ENCODE results near the gene COMMD9. TPM values are rescaled to one million over a fixed set of nuclear protein-coding genes. Genes with fewer than 3 reads are reported as not detected.

Gene COMMD9
- total RNA-seq, 2 experiments from 2014 or later = 44.6 to 47.5 TPM

GRCh38 chr11:36248436-36248835 lies 40.8 kb downstream of the COMMD9 start:
- no peaks in the 10 kb centered on the region for H3K36me3 Mint-ChIP-seq (ENCODE audit: low read depth)
- H3K4me1 Mint-ChIP-seq (ENCODE audit: low read depth) = no peaks in the 10 kb centered on the region
- H3K9me3 Mint-ChIP-seq (ENCODE audit: insufficient read depth) = no peaks in the 10 kb centered on the region
- peaks cover 18% of the 10 kb centered on the region for H3K27me3 Mint-ChIP-seq (ENCODE audit: low read depth)
- CTCF ChIA-PET = interaction anchor here (0.6 to 1.1 kb wide), 2 partner anchors 18 to 19 kb away, joined by 3 read pairs; no protein-coding TSS in a partner anchor
- DNase-seq (no peak), ATAC-seq (no peak)
- POLR2A ChIA-PET = no interaction called here
- no peak overlapping the region for H3K27ac Mint-ChIP-seq
- no peak overlapping the region for H3K4me3 Mint-ChIP-seq

GRCh38 chr11:36247493-36247892 lies 41.7 kb downstream of the COMMD9 start:
- POLR2A ChIA-PET = no interaction called here

GRCh38 chr11:36243641-36244040 lies 45.6 kb downstream of the COMMD9 start:
- no peak for ATAC-seq
- peaks cover 12% of the 10 kb centered on the region for H3K27me3 Mint-ChIP-seq (ENCODE audit: low read depth)
- no peaks in the 10 kb centered on the region for H3K4me1 Mint-ChIP-seq (ENCODE audit: low read depth)
- no peak overlapping the region for H3K4me3 Mint-ChIP-seq
- no peaks in the 10 kb centered on the region for H3K36me3 Mint-ChIP-seq (ENCODE audit: low read depth)
- CTCF ChIA-PET = no interaction called here
- H3K27ac Mint-ChIP-seq = no peak overlapping the region
- DNase-seq = no peak
- no peaks in the 10 kb centered on the region for H3K9me3 Mint-ChIP-seq (ENCODE audit: insufficient read depth)
- POLR2A ChIA-PET = no interaction called here

More at GRCh38 chr11:36247493-36247892, 41.7 kb downstream of the COMMD9 start:
- no peaks in the 10 kb centered on the region for H3K4me1 Mint-ChIP-seq (ENCODE audit: low read depth)
- H3K27ac Mint-ChIP-seq = no peak overlapping the region
- H3K27me3 Mint-ChIP-seq (ENCODE audit: low read depth) = peaks cover 18% of the 10 kb centered on the region
- H3K9me3 Mint-ChIP-seq (ENCODE audit: insufficient read depth) = no peaks in the 10 kb centered on the region
- no peak overlapping the region for H3K4me3 Mint-ChIP-seq
- ATAC-seq (no peak), DNase-seq (no peak)
- CTCF ChIA-PET = no interaction called here
- H3K36me3 Mint-ChIP-seq (ENCODE audit: low read depth) = no peaks in the 10 kb centered on the region

GRCh38 chr11:36241497-36241896 lies 47.7 kb downstream of the COMMD9 start:
- H3K36me3 Mint-ChIP-seq (ENCODE audit: low read depth) = no peaks in the 10 kb centered on the region
- no peak for ATAC-seq
- no peak for DNase-seq
- H3K4me3 Mint-ChIP-seq = no peak overlapping the region
- H3K9me3 Mint-ChIP-seq (ENCODE audit: insufficient read depth) = no peaks in the 10 kb centered on the region
- H3K27me3 Mint-ChIP-seq (ENCODE audit: low read depth) = no peaks in the 10 kb centered on the region
- no peaks in the 10 kb centered on the region for H3K4me1 Mint-ChIP-seq (ENCODE audit: low read depth)
- CTCF ChIA-PET = no interaction called here
- POLR2A ChIA-PET = no interaction called here
- H3K27ac Mint-ChIP-seq = no peak overlapping the region

DNA sequence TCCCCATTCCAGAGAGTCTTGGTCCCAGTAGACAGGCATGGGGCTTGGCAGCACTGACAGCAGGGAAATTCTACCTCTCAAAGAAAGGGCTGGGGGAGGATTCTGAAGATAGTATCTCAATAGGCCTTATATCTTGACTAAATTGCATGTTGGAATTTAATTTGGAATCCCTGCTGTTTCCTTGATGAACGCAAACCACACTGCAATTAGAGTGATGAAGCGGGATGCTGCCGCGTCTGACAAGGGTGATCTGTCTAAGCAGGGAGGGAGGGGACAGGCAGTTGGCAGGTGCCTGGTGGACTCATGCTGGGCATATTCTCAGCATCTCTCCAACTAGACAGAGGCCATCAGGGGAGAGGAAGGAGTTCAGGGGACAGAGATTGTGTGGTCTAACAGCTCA lies 48.4 kb downstream of the COMMD9 start:
- ChIA-PET CTCF (no interaction called here), POLR2A (no interaction called here)
- Mint-ChIP-seq H3K27ac (no peak overlapping the region), H3K9me3 (ENCODE audit: insufficient read depth) (no peaks in the 10 kb centered on the region), H3K4me1 (ENCODE audit: low read depth) (no peaks in the 10 kb centered on the region), H3K27me3 (ENCODE audit: low read depth) (no peaks in the 10 kb centered on the region), H3K36me3 (ENCODE audit: low read depth) (no peaks in the 10 kb centered on the region), H3K4me3 (no peak overlapping the region)
- ATAC-seq (no peak), DNase-seq (no peak)

GRCh38 chr11:36240173-36240572 lies 49.1 kb downstream of the COMMD9 start:
- ChIA-PET POLR2A (no interaction called here), CTCF (no interaction called here)
- no peaks in the 10 kb centered on the region for H3K27me3 Mint-ChIP-seq (ENCODE audit: low read depth)
- DNase-seq = no peak
- no peak overlapping the region for H3K4me3 Mint-ChIP-seq
- H3K4me1 Mint-ChIP-seq (ENCODE audit: low read depth) = no peaks in the 10 kb centered on the region
- no peak for ATAC-seq
- no peak overlapping the region for H3K27ac Mint-ChIP-seq
- no peaks in the 10 kb centered on the region for H3K36me3 Mint-ChIP-seq (ENCODE audit: low read depth)
- H3K9me3 Mint-ChIP-seq (ENCODE audit: insufficient read depth) = no peaks in the 10 kb centered on the region

DNA sequence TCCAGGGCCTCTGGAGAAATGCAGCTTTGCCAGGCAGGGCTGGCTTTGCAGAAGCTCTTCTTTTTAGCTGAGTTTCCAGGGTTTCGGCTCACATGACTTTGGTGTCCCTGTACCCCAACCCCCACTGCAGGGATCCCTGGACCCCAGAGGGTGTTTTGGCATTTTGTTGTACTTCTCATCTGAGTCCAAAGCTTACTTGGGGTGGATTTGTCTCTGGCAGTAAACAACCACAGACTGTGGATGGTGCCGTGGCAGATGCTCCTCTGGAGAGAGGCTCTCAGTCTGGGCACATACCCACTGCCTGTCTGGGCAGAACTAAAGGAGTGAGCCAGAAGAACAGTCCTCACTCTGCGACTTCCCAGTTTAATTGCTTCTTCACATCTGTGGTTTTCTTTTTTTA lies 49.6 kb downstream of the COMMD9 start:
- ChIA-PET CTCF (no interaction called here), POLR2A (no interaction called here)
- no peaks in the 10 kb centered on the region for H3K36me3 Mint-ChIP-seq (ENCODE audit: low read depth)
- H3K9me3 Mint-ChIP-seq (ENCODE audit: insufficient read depth) = no peaks in the 10 kb centered on the region
- H3K4me1 Mint-ChIP-seq (ENCODE audit: low read depth) = no peaks in the 10 kb centered on the region
- no peak overlapping the region for H3K4me3 Mint-ChIP-seq
- H3K27ac Mint-ChIP-seq = no peak overlapping the region
- no peaks in the 10 kb centered on the region for H3K27me3 Mint-ChIP-seq (ENCODE audit: low read depth)
- ATAC-seq (no peak), DNase-seq (no peak)

DNA sequence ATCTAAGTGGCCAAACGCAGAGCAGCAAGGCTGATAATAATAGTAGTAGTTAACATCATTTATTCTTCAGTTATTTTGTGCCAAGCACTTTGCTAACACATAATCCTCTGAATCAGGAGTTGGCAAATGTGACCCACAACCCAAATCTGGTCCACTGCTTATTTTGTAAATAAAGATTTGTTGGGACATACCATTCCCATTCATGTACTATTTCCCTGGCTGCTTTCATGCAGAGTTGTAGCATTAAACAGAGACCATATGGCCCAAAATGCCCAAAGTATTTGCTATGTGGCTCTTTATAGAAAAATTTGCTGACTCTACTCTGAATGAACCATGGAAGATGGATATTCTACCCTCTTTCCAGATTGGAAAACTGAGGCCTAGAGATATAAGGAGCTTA lies 50.3 kb downstream of the COMMD9 start:
- ATAC-seq (no peak), DNase-seq (no peak)
- ChIA-PET POLR2A (no interaction called here), CTCF (no interaction called here)
- H3K9me3 Mint-ChIP-seq (ENCODE audit: insufficient read depth) = no peaks in the 10 kb centered on the region
- no peak overlapping the region for H3K4me3 Mint-ChIP-seq
- no peaks in the 10 kb centered on the region for H3K27me3 Mint-ChIP-seq (ENCODE audit: low read depth)
- no peak overlapping the region for H3K27ac Mint-ChIP-seq
- no peaks in the 10 kb centered on the region for H3K4me1 Mint-ChIP-seq (ENCODE audit: low read depth)
- H3K36me3 Mint-ChIP-seq (ENCODE audit: low read depth) = no peaks in the 10 kb centered on the region

GRCh38 chr11:36238036-36238631 lies 51.1 kb downstream of the COMMD9 start:
- no peak overlapping the region for H3K4me3 Mint-ChIP-seq
- DNase-seq (no peak), ATAC-seq (no peak)

GRCh38 chr11:36237391-36237790 lies 51.8 kb downstream of the COMMD9 start:
- Mint-ChIP-seq H3K27me3 (ENCODE audit: low read depth) (no peaks in the 10 kb centered on the region), H3K4me3 (no peak overlapping the region), H3K9me3 (ENCODE audit: insufficient read depth) (no peaks in the 10 kb centered on the region), H3K36me3 (ENCODE audit: low read depth) (no peaks in the 10 kb centered on the region), H3K4me1 (ENCODE audit: low read depth) (no peaks in the 10 kb centered on the region), H3K27ac (no peak overlapping the region)
- ChIA-PET CTCF (no interaction called here), POLR2A (no interaction called here)
- ATAC-seq (no peak), DNase-seq (no peak)

More at GRCh38 chr11:36238036-36238631, 51.1 kb downstream of the COMMD9 start:
- Mint-ChIP-seq H3K27me3 (ENCODE audit: low read depth) (no peaks in the 10 kb centered on the region), H3K9me3 (ENCODE audit: insufficient read depth) (no peaks in the 10 kb centered on the region), H3K36me3 (ENCODE audit: low read depth) (no peaks in the 10 kb centered on the region), H3K27ac (no peak overlapping the region), H3K4me1 (ENCODE audit: low read depth) (no peaks in the 10 kb centered on the region)
- ChIA-PET POLR2A (no interaction called here), CTCF (no interaction called here)

- no peaks in the 10 kb centered on the region for H3K36me3 Mint-ChIP-seq (ENCODE audit: low read depth)
- no peak overlapping the region for H3K27ac Mint-ChIP-seq
- CTCF ChIA-PET = no interaction called here
- no peaks in the 10 kb centered on the region for H3K9me3 Mint-ChIP-seq (ENCODE audit: insufficient read depth)
- H3K27me3 Mint-ChIP-seq (ENCODE audit: low read depth) = no peaks in the 10 kb centered on the region
- ATAC-seq (no peak), DNase-seq (no peak)
- H3K4me1 Mint-ChIP-seq (ENCODE audit: low read depth) = no peaks in the 10 kb centered on the region
- no peak overlapping the region for H3K4me3 Mint-ChIP-seq
- POLR2A ChIA-PET = no interaction called here
These were observed 53.5 kb downstream of the COMMD9 start for GRCh38 chr11:36235750-36236149.

DNA sequence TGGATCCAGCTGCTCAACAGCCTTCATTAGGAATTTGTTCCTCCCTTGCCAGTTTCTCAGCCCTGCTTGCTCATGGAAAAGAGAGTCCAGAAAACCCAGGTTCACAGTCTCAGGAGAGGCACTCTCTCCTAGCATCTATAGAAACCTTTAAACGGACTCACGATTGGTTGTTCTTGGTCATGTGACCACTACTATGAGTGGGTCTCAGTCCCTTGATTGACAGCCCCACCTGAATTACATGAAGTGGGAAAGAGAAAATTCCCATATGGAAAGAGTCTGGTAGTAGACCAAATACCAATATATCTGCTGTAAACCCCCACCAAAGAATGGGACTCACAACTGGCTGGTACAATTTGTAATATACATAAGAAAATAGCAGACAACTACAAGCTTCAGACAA lies 54.4 kb downstream of the COMMD9 start:
- Mint-ChIP-seq H3K27me3 (ENCODE audit: low read depth) (no peaks in the 10 kb centered on the region), H3K9me3 (ENCODE audit: insufficient read depth) (no peaks in the 10 kb centered on the region), H3K36me3 (ENCODE audit: low read depth) (no peaks in the 10 kb centered on the region), H3K4me3 (no peak overlapping the region), H3K27ac (no peak overlapping the region), H3K4me1 (ENCODE audit: low read depth) (no peaks in the 10 kb centered on the region)
- DNase-seq (no peak), ATAC-seq (no peak)
- ChIA-PET CTCF (no interaction called here), POLR2A (no interaction called here)

GRCh38 chr11:36233204-36233603 lies 56.0 kb downstream of the COMMD9 start:
- Mint-ChIP-seq H3K36me3 (ENCODE audit: low read depth) (no peaks in the 10 kb centered on the region), H3K4me1 (ENCODE audit: low read depth) (no peaks in the 10 kb centered on the region), H3K27me3 (ENCODE audit: low read depth) (no peaks in the 10 kb centered on the region), H3K9me3 (ENCODE audit: insufficient read depth) (no peaks in the 10 kb centered on the region), H3K4me3 (no peak overlapping the region), H3K27ac (no peak overlapping the region)
- no peak for DNase-seq
- ATAC-seq = no peak
- ChIA-PET CTCF (no interaction called here), POLR2A (no interaction called here)
